CD4-positive, alpha-beta T cell treated with Interferon gamma for 1 hour (primary cell): ENCODE measurements around the gene TNKS2.
"Not testable (repeated sequence)": the region's sequence is repeated elsewhere in the genome, so short reads cannot be mapped to it uniquely, and the experiment has no call there.

ENCODE experiments used
- DNase-seq: peaks from one replicate; pipeline ENCODE4 v3.0.0-alpha.2; 2020

The TNKS2 gene

GRCh38 chr10:91797048-91797690, 1.1 kb upstream of the TNKS2 start:
- DNase-seq: no peak

- DNase-seq: peak; percentile 63
Observed at GRCh38 chr10:91798649-91799611, 704 bp downstream of the TNKS2 start.

GRCh38 chr10:91799612-91799975, 1.4 kb downstream of the TNKS2 start:
- DNase-seq: no peak

- DNase-seq: no peak
Observed at GRCh38 chr10:91800182-91800581, 2.0 kb downstream of the TNKS2 start.

- DNase-seq: no peak
Observed at GRCh38 chr10:91800756-91801155, 2.5 kb downstream of the TNKS2 start.

GRCh38 chr10:91803386-91804125, 5.3 kb downstream of the TNKS2 start:
- DNase-seq: no peak

GRCh38 chr10:91804126-91804510, 5.9 kb downstream of the TNKS2 start:
- DNase-seq: no peak

GRCh38 chr10:91805110-91805838, 7.0 kb downstream of the TNKS2 start:
- DNase-seq: no peak

GRCh38 chr10:91807264-91807663, 9.0 kb downstream of the TNKS2 start:
- DNase-seq: not testable (repeated sequence)

- DNase-seq: no peak
Observed at GRCh38 chr10:91813251-91813650, 15.0 kb downstream of the TNKS2 start.

- DNase-seq: no peak
Observed at GRCh38 chr10:91816981-91817380, 18.8 kb downstream of the TNKS2 start.

- DNase-seq: no peak
Observed at GRCh38 chr10:91820144-91820543, 21.9 kb downstream of the TNKS2 start.

- DNase-seq: no peak
Observed at GRCh38 chr10:91824076-91824475, 25.9 kb downstream of the TNKS2 start.

- no peak for DNase-seq
Observed at GRCh38 chr10:91829268-91829667, 31.0 kb downstream of the TNKS2 start.

GRCh38 chr10:91838199-91838598, 40.0 kb downstream of the TNKS2 start:
- DNase-seq: no peak

GRCh38 chr10:91843083-91843482, 44.9 kb downstream of the TNKS2 start:
- DNase-seq: no peak

- DNase-seq: no peak
Observed at GRCh38 chr10:91856637-91857036, 58.4 kb downstream of the TNKS2 start.

- no peak for DNase-seq
Observed at GRCh38 chr10:91860885-91861284, 62.7 kb downstream of the TNKS2 start.

- DNase-seq: no peak
Observed at GRCh38 chr10:91864099-91864498, 65.9 kb downstream of the TNKS2 start.

GRCh38 chr10:91864744-91865143, 66.5 kb downstream of the TNKS2 start:
- DNase-seq: no peak

GRCh38 chr10:91865562-91866081, 67.4 kb downstream of the TNKS2 start:
- no peak for DNase-seq

- DNase-seq: no peak
Observed at GRCh38 chr10:91875156-91875555, 76.9 kb downstream of the TNKS2 start.

GRCh38 chr10:91875779-91876178, 77.6 kb downstream of the TNKS2 start:
- no peak for DNase-seq
